ENCODE results near the gene HSH2D. TPM values are rescaled to one million over a fixed set of nuclear protein-coding genes. Genes with fewer than 3 reads are reported as not detected.

HSH2D gene
- total and polyA plus RNA-seq, 2 of the 13 experiments (the other 11 are each of a cell fraction or from before 2014, with no cell fraction given), result 0.69 to 3.2 TPM

DNA sequence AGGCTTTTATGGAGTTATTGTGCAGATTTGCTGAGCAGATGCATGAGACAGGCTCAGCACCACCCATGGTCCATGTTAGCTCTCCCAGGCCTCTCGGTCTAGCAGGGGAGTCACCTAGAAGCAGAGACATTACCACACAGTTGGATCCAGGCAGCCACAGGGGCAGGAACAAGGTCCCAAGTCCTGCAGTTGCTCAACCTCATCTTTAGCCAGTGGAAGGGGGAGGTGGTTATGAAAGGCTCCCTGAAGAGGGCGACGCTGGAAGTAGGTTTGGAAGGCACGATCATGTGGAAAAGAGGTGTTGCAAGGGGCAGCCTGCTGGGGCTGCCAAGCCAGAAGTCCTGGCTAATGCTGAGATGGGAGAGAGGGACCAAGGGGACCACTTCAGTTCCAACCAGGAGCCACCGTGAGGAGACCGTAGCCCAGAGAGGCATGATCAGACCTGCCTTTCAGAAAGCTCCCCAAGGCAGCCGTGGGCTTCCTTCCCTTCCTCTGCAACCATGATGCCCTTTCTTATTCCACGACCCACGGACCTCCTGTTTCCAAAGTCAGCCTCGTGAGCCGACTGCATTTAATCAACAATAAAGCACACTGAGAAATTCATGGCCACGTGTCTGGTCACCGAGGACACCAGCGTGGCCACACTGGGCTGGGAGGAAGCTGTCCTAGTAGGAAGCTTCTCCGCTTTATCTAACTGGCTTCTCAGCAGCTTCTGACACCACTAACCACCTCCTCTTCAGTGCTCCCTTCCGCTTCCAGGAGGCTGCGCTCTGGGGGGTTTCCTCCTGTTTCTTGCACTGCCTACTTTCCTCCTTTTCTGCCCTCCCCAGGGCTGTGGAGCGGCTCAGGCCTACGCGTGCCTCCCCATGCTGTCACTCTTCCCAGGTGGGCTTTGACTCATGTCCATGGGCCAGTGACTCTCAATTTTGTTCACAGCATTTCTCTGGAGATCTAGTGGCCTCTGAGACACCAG lies 56.8 kb downstream of the HSH2D start (continued):
- TF ChIP-seq JDP2 (CRISPR knock-in tag; IDR thresholded peaks at IDR 0.05; ENCODE audit: borderline replicate concordance) (no peak), TOPORS (CRISPR knock-in tag; IDR thresholded peaks at IDR 0.05) (0 out of 2 replicates have a peak, but pooled peaks have one; percentile 35), DNMT1 (CRISPR knock-in tag; IDR thresholded peaks at IDR 0.05) (no peak), CHD4 (IDR thresholded peaks at IDR 0.05; ENCODE audit: borderline replicate concordance, low read length) (no peak), EHMT2 (IDR thresholded peaks at IDR 0.05; ENCODE audit: borderline replicate concordance, low read depth, low read length) (no peak), ATF7 (IDR thresholded peaks at IDR 0.05) (peak; percentile 64), ATF7 (CRISPR knock-in tag; IDR thresholded peaks at IDR 0.05) (no peak; the same call in 1 of the 2 replicates), ZNF816 (CRISPR knock-in tag; IDR thresholded peaks at IDR 0.05; ENCODE audit: borderline replicate concordance) (no peak), TGIF2 (CRISPR knock-in tag; IDR thresholded peaks at IDR 0.05) (no peak), CC2D1A (CRISPR knock-in tag; IDR thresholded peaks at IDR 0.05) (no peak)
- TF ChIP-seq, protein P1, sequence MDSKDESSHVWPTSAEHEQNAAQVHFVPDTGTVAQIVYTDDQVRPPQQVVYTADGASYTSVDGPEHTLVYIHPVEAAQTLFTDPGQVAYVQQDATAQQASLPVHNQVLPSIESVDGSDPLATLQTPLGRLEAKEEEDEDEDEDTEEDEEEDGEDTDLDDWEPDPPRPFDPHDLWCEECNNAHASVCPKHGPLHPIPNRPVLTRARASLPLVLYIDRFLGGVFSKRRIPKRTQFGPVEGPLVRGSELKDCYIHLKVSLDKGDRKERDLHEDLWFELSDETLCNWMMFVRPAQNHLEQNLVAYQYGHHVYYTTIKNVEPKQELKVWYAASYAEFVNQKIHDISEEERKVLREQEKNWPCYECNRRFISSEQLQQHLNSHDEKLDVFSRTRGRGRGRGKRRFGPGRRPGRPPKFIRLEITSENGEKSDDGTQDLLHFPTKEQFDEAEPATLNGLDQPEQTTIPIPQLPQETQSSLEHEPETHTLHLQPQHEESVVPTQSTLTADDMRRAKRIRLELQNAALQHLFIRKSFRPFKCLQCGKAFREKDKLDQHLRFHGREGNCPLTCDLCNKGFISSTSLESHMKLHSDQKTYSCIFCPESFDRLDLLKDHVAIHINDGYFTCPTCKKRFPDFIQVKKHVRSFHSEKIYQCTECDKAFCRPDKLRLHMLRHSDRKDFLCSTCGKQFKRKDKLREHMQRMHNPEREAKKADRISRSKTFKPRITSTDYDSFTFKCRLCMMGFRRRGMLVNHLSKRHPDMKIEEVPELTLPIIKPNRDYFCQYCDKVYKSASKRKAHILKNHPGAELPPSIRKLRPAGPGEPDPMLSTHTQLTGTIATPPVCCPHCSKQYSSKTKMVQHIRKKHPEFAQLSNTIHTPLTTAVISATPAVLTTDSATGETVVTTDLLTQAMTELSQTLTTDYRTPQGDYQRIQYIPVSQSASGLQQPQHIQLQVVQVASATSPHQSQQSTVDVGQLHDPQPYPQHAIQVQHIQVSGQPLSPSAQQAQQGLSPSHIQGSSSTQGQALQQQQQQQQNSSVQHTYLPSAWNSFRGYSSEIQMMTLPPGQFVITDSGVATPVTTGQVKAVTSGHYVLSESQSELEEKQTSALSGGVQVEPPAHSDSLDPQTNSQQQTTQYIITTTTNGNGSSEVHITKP (CRISPR knock-in tag; IDR thresholded peaks at IDR 0.05; ENCODE audit: low read depth), result 0 out of 2 replicates have a peak, but pooled peaks have one; percentile 44
- TF ChIP-seq, protein P2, sequence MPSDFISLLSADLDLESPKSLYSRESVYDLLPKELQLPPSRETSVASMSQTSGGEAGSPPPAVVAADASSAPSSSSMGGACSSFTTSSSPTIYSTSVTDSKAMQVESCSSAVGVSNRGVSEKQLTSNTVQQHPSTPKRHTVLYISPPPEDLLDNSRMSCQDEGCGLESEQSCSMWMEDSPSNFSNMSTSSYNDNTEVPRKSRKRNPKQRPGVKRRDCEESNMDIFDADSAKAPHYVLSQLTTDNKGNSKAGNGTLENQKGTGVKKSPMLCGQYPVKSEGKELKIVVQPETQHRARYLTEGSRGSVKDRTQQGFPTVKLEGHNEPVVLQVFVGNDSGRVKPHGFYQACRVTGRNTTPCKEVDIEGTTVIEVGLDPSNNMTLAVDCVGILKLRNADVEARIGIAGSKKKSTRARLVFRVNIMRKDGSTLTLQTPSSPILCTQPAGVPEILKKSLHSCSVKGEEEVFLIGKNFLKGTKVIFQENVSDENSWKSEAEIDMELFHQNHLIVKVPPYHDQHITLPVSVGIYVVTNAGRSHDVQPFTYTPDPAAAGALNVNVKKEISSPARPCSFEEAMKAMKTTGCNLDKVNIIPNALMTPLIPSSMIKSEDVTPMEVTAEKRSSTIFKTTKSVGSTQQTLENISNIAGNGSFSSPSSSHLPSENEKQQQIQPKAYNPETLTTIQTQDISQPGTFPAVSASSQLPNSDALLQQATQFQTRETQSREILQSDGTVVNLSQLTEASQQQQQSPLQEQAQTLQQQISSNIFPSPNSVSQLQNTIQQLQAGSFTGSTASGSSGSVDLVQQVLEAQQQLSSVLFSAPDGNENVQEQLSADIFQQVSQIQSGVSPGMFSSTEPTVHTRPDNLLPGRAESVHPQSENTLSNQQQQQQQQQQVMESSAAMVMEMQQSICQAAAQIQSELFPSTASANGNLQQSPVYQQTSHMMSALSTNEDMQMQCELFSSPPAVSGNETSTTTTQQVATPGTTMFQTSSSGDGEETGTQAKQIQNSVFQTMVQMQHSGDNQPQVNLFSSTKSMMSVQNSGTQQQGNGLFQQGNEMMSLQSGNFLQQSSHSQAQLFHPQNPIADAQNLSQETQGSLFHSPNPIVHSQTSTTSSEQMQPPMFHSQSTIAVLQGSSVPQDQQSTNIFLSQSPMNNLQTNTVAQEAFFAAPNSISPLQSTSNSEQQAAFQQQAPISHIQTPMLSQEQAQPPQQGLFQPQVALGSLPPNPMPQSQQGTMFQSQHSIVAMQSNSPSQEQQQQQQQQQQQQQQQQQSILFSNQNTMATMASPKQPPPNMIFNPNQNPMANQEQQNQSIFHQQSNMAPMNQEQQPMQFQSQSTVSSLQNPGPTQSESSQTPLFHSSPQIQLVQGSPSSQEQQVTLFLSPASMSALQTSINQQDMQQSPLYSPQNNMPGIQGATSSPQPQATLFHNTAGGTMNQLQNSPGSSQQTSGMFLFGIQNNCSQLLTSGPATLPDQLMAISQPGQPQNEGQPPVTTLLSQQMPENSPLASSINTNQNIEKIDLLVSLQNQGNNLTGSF (CRISPR knock-in tag; IDR thresholded peaks at IDR 0.05), result no peak
